Activated CD8-positive, alpha-beta T cell treated with anti-CD3 and anti-CD28 coated beads, Interleukin-2, amount 10 ng/mL, durations not matched to agents 7 days and 5 days (primary cell): ENCODE results near the gene WWOX. TPM values are rescaled to one million over a fixed set of nuclear protein-coding genes. Genes with fewer than 3 reads are reported as not detected.

ENCODE experiments used
- ATAC-seq: fragments of 150-1000 bp; cut with Tn5 transposase; one replicate; pipeline ENCODE4 v1.10.0; 2021; ENCODE audit warnings: moderate library complexity
- CTCF ChIA-PET: fragments of 350-600 bp; sonication (Branson Sonifier 250); formaldehyde crosslinking; loops from one replicate; lab custom pipeline; 2021; ENCODE audit warnings: antibody characterized with exemption; lab: Charles Lee
- POLR2A ChIA-PET: fragments of 350-600 bp; sonication (Branson Sonifier 250); formaldehyde crosslinking; loops from one replicate; lab custom pipeline; 2021; ENCODE audit warnings: antibody characterized with exemption; lab: Charles Lee
- DNase-seq: peaks from one replicate; pipeline ENCODE4 v3.0.0-alpha.2; 2020
- H3K27ac Mint-ChIP-seq: one replicate; pipeline ENCODE4 v1.8.0; 2021; ENCODE audit warnings: mild to moderate bottlenecking, mixed read lengths
- H3K27me3 Mint-ChIP-seq: one replicate; pipeline ENCODE4 v1.8.0; 2021; ENCODE audit warnings: low read depth, mixed read lengths
- H3K36me3 Mint-ChIP-seq: one replicate; pipeline ENCODE4 v1.8.0; 2021; ENCODE audit warnings: low read depth, mixed read lengths
- H3K4me1 Mint-ChIP-seq: one replicate; pipeline ENCODE4 v1.8.0; 2021; ENCODE audit warnings: low read depth, mixed read lengths
- H3K4me3 Mint-ChIP-seq: one replicate; pipeline ENCODE4 v1.8.0; 2021; ENCODE audit warnings: mild to moderate bottlenecking, mixed read lengths
- H3K9me3 Mint-ChIP-seq: one replicate; pipeline ENCODE4 v1.8.0; 2022; ENCODE audit warnings: mixed read lengths; ENCODE audit not compliant: insufficient read depth
- total RNA-seq, 2 experiments: library from RNA; stranded (reverse); gene quantifications; one replicate each; pipeline ENCODE4 v1.2.3, GENCODE V29; 2021

The WWOX gene
- total RNA-seq, 2 experiments from 2014 or later: 34.4 to 34.9 TPM

DNA sequence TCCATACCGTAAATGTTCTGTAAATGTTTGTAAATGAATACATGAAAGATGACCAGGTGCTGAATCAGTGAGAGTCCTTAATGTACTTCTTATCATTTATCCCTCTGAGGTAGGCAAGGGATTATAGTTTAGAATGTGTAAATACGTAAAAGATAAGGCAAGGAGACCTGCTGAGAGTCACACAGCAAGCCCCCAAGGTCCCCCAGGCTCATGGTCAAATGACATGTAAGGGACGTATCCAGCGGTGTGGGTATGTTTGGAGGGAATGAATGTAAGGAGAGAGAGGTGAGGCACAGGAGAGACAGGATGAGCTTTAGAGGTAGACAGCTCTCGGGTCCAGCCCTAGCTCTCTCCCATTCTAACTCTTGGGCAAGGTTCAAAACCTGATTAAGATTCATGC is 341.8 kb downstream of the WWOX start:
- peaks cover 6% of the 10 kb centered on the region for H3K4me1 Mint-ChIP-seq
- H3K36me3 Mint-ChIP-seq: no peaks in the 10 kb centered on the region
- ChIA-PET POLR2A (no interaction called here), CTCF (no interaction called here)
- H3K27me3 Mint-ChIP-seq: no peaks in the 10 kb centered on the region
- no peaks in the 10 kb centered on the region for H3K9me3 Mint-ChIP-seq
- DNase-seq: no peak
- no peak overlapping the region for H3K4me3 Mint-ChIP-seq
- no peak for ATAC-seq
- H3K27ac Mint-ChIP-seq: no peak overlapping the region

DNA sequence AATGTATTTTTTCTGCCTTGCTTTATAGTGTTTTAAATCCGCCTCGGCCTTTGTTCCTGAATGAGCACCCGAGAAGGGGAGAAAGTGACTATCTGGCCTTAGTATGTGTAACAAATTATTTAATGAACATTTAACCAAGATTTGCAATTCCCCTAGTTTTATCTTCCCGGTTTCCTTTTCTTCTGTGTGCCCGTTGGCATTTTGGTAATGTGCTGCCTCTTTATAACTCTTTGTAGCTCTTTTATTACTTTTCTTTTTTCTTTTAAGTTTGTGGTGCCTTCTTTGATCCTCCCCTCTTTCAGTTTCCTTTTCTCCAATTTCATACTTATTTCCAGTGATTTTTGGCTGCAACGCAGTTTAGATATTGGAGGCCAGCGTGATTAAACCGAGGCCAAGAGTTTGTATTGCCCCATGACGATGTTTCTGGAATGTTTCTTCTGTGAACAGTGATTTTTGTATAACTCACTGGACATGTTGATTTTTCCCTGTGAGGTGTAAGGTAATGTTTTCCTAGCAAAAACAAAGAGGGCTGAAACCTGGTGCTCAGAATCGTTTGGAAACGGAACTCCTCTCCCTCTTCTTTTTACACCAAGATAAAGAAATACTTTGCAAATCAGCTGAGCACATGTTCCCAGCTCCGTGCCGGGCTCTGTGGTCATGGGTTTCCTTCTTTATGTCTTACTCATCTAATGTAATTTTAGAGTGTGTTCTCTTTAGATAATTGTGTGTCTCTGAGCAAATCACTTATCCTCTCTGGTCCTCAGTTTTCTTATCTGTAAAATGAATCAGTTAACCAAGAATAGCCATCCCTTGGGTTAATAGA is 344.3 kb downstream of the WWOX start:
- Mint-ChIP-seq H3K9me3 (no peaks in the 10 kb centered on the region), H3K4me1 (peaks cover 6% of the 10 kb centered on the region), H3K27ac (no peak overlapping the region), H3K27me3 (no peaks in the 10 kb centered on the region), H3K4me3 (no peak overlapping the region), H3K36me3 (no peaks in the 10 kb centered on the region)
- ATAC-seq (no peak), DNase-seq (no peak)
- CTCF ChIA-PET: interaction anchor here (1.0 kb wide), 1 partner anchor 30 kb away, joined by 3 read pairs; no protein-coding TSS in a partner anchor
- POLR2A ChIA-PET: no interaction called here

DNA sequence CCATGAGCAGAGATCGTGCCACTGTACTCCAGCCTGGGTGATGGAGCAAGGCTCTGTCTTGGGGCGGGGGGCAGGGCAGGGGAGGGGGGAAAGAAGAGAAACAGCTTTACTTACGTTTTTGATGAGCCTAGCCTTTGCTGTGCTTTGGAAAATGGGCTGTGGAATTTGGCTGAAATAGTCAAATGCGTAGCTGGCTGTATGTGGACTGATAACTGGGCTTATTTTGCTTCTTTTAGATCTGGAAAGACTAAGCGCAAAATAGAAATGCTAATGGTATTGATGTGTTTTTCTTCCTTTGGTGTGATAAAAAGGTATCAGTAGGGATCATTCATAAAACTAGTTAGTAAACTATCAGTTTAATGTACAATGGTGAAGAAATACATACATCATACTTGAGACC is 346.4 kb downstream of the WWOX start:
- CTCF ChIA-PET: interaction anchor here (1.9 kb wide), 1 partner anchor 9 kb away, joined by 4 read pairs; no protein-coding TSS in a partner anchor
- no peaks in the 10 kb centered on the region for H3K36me3 Mint-ChIP-seq
- no peak for ATAC-seq
- DNase-seq: no peak
- H3K4me1 Mint-ChIP-seq: peaks cover 6% of the 10 kb centered on the region
- POLR2A ChIA-PET: no interaction called here
- H3K27me3 Mint-ChIP-seq: no peaks in the 10 kb centered on the region
- no peak overlapping the region for H3K4me3 Mint-ChIP-seq
- no peaks in the 10 kb centered on the region for H3K9me3 Mint-ChIP-seq
- no peak overlapping the region for H3K27ac Mint-ChIP-seq

- no peaks in the 10 kb centered on the region for H3K9me3 Mint-ChIP-seq
- DNase-seq: no peak
- no peak overlapping the region for H3K27ac Mint-ChIP-seq
- ChIA-PET CTCF (no interaction called here), POLR2A (no interaction called here)
- no peaks in the 10 kb centered on the region for H3K27me3 Mint-ChIP-seq
- no peak overlapping the region for H3K4me3 Mint-ChIP-seq
- H3K36me3 Mint-ChIP-seq: no peaks in the 10 kb centered on the region
- ATAC-seq: no peak
- H3K4me1 Mint-ChIP-seq: peaks cover 6% of the 10 kb centered on the region
Observed at GRCh38 chr16:78446486-78446885, 347.0 kb downstream of the WWOX start.

DNA sequence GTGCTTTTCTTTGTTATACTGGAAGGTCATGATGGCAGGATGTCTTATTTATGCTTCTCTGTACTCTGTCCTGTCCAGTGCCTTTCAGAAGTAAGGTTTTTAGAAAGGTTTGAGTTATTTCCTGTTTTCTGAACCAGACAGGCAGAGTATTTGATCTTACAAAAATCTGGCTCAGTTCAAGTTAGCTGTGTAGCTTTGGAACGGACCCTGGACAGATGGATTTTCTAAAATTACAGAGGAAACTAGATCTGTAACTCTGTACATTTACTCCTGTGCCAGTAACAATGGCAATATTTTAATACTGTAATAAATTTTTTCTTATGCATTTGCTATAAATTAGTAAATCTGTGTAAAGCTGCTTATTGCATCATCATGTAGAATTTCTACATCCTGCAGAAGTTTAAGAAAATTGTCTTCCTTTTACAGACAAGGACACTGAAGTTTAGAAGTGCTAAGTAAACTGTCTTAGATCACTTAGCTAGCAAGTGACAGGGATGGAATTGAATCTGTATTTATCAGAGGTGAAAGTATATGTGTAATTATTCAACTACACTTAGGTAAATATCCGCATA is 347.6 kb downstream of the WWOX start:
- H3K4me1 Mint-ChIP-seq: peaks cover 6% of the 10 kb centered on the region
- DNase-seq (no peak), ATAC-seq (no peak)
- ChIA-PET POLR2A (no interaction called here), CTCF (no interaction called here)
- no peak overlapping the region for H3K4me3 Mint-ChIP-seq
- H3K36me3 Mint-ChIP-seq: no peaks in the 10 kb centered on the region
- H3K27ac Mint-ChIP-seq: no peak overlapping the region
- no peaks in the 10 kb centered on the region for H3K27me3 Mint-ChIP-seq
- no peaks in the 10 kb centered on the region for H3K9me3 Mint-ChIP-seq

DNA sequence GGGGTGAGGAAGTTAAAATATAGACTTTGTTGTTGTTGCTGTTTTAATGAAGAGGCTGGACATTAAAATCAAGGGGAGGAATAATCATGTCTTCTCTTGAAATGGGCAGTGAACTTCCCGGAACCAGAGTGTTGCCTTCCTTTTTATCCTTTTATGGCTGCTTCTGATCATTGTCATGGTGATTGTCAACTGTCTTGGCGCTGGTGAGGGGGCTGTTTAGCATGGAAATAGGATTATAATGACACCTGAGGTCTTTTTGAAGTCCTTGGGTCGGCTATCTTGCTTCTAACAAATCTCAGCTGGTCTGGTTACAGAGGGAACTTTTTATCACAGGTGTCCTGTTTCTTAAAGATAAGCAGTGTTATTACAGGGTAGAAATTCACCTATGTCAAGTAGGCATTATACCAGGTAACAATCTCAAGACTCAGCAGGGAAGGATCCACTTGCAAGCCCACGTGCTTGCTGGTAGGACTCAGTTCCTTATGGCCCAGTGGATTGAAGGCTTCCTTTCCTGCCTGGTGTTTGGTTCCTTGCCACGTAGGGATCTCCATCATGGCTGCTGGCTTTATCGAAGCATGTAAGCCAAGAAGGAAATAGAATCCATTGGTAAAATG is 349.3 kb downstream of the WWOX start:
- Mint-ChIP-seq H3K27me3 (no peaks in the 10 kb centered on the region), H3K4me1 (peaks cover under 1% of the 10 kb centered on the region), H3K27ac (no peak overlapping the region), H3K9me3 (no peaks in the 10 kb centered on the region), H3K36me3 (no peaks in the 10 kb centered on the region), H3K4me3 (no peak overlapping the region)
- ATAC-seq (no peak), DNase-seq (no peak)
- ChIA-PET POLR2A (no interaction called here), CTCF (no interaction called here)

GRCh38 chr16:78450255-78450654 is 350.8 kb downstream of the WWOX start:
- Mint-ChIP-seq H3K27ac (no peak overlapping the region), H3K4me3 (no peak overlapping the region), H3K9me3 (no peaks in the 10 kb centered on the region), H3K4me1 (no peaks in the 10 kb centered on the region), H3K36me3 (no peaks in the 10 kb centered on the region), H3K27me3 (no peaks in the 10 kb centered on the region)
- no peak for DNase-seq
- ChIA-PET CTCF (interaction anchor here (1.0 kb wide), 2 partner anchors 12 to 14 kb away, joined by 3 read pairs; no protein-coding TSS in a partner anchor), POLR2A (no interaction called here)
- ATAC-seq: no peak

DNA sequence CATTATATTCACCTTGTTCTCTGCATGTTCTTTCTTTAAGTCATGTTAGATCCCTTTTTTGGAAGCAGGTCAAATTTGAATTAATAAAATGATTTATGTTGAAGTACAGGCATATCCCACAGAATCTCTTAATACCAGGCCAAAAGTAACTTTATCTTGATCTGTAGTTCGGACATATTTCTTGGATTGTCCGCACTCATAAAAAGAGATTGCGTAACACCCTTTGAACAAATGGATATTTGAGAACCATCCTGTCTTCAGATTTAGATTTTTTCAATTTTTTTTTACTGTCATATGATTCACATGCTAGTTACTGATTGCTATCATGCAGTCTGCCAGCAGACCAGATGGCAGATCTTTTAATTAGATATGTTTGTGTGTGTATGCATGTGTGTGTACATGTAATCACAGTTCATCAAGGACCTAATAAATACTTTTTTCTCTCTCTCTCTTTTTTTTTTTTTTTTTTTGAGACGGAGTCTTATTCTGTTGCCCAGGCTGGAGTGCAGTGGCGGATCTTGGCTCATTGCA is 352.6 kb downstream of the WWOX start:
- DNase-seq (no peak), ATAC-seq (no peak)
- POLR2A ChIA-PET: no interaction called here
- Mint-ChIP-seq H3K9me3 (no peaks in the 10 kb centered on the region), H3K27me3 (no peaks in the 10 kb centered on the region), H3K27ac (no peak overlapping the region), H3K36me3 (no peaks in the 10 kb centered on the region), H3K4me3 (no peak overlapping the region), H3K4me1 (no peaks in the 10 kb centered on the region)
- CTCF ChIA-PET: no interaction called here

GRCh38 chr16:78455861-78456260 is 356.4 kb downstream of the WWOX start:
- POLR2A ChIA-PET: no interaction called here
- Mint-ChIP-seq H3K27ac (no peak overlapping the region), H3K9me3 (no peaks in the 10 kb centered on the region), H3K36me3 (no peaks in the 10 kb centered on the region), H3K27me3 (no peaks in the 10 kb centered on the region), H3K4me1 (no peaks in the 10 kb centered on the region), H3K4me3 (no peak overlapping the region)
- no peak for DNase-seq
- CTCF ChIA-PET: no interaction called here
- no peak for ATAC-seq

DNA sequence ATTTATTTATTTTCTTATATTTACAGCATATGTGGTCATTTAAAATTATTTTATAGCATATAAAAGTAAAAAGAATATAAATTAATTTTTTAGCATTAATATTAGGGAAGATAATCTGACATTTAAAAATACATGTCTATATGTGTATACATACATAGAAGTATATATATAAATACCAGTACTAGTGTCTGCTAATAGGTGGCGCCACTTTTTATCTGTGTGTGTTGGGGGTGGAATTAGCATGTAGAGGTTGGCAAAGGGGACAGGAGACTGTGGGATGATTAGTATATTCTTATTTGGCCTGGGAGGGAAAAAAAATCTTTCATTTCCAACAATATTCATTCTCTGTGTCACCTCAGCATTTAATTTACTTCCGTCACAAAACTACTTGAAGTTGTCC is 359.1 kb downstream of the WWOX start:
- POLR2A ChIA-PET: no interaction called here
- no peak for ATAC-seq
- H3K4me1 Mint-ChIP-seq: no peaks in the 10 kb centered on the region
- no peak overlapping the region for H3K4me3 Mint-ChIP-seq
- no peak overlapping the region for H3K27ac Mint-ChIP-seq
- no peaks in the 10 kb centered on the region for H3K27me3 Mint-ChIP-seq
- CTCF ChIA-PET: no interaction called here
- H3K9me3 Mint-ChIP-seq: peaks cover 2% of the 10 kb centered on the region
- DNase-seq: no peak
- H3K36me3 Mint-ChIP-seq: no peaks in the 10 kb centered on the region

- no peak overlapping the region for H3K4me3 Mint-ChIP-seq
- POLR2A ChIA-PET: no interaction called here
Observed at GRCh38 chr16:78460428-78460827, 361.0 kb downstream of the WWOX start.

DNA sequence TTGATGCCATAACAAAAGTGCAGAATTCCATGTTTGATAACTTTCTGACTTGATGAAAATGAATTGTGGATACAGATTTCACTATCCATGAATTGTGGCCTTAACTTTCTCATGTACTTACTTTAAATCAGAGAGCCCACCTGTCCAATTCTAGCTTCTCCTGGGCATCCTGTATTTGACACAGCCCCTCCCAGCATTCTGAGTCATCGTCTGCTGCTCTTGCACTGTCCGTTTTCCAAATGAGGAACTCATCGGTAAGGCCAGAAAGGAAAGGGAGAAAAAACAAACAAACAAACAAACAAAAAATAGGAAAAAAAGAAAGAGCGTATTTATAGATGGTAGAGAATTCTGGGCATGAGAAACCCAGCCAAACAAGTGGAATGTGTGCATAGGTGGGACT is 361.6 kb downstream of the WWOX start:
- Mint-ChIP-seq H3K4me3 (no peak overlapping the region), H3K27ac (no peak overlapping the region), H3K4me1 (no peaks in the 10 kb centered on the region), H3K27me3 (no peaks in the 10 kb centered on the region), H3K36me3 (no peaks in the 10 kb centered on the region), H3K9me3 (peaks cover 7% of the 10 kb centered on the region)
- DNase-seq: no peak
- POLR2A ChIA-PET: no interaction called here
- CTCF ChIA-PET: no interaction called here
- no peak for ATAC-seq

More at GRCh38 chr16:78460428-78460827, 361.0 kb downstream of the WWOX start:
- no peaks in the 10 kb centered on the region for H3K27me3 Mint-ChIP-seq
- H3K9me3 Mint-ChIP-seq: peaks cover 7% of the 10 kb centered on the region
- CTCF ChIA-PET: no interaction called here
- DNase-seq (no peak), ATAC-seq (no peak)
- H3K36me3 Mint-ChIP-seq: no peaks in the 10 kb centered on the region
- no peaks in the 10 kb centered on the region for H3K4me1 Mint-ChIP-seq
- H3K27ac Mint-ChIP-seq: no peak overlapping the region
